A673 (cell line): Measurements from ENCODE around the gene DTX2. TPM values are rescaled to one million over a fixed set of nuclear protein-coding genes. Genes with fewer than 3 reads are reported as not detected.
"Not testable (repeated sequence)": the region's sequence is repeated elsewhere in the genome, so short reads cannot be mapped to it uniquely, and the experiment has no call there.

Experiments used
- BruUV-seq: library from RNA; stranded (reverse); fragments of 400-500 nt; replicated peaks from 2 replicates; lab custom pipeline; 2021; lab: Mats Ljungman, UMichigan
- CTCF ChIA-PET: fragments of 300-600 bp; sonication (Branson Sonifier 250); formaldehyde crosslinking; loops from one replicate; lab custom pipeline; 2022; ENCODE audit warnings: antibody characterized with exemption; lab: Charles Lee
- POLR2A ChIA-PET: fragments of 300-600 bp; sonication (Branson Sonifier 250); formaldehyde crosslinking; loops from one replicate; lab custom pipeline; 2022; ENCODE audit warnings: antibody characterized with exemption; ENCODE audit not compliant: low non-redundant PET; lab: Charles Lee
- DNase-seq: peaks from one replicate; pipeline ENCODE4 v3.0.0-alpha.2; 2015; ENCODE audit warnings: low spot score
- H3K27ac ChIP-seq: fragments of 200-600 bp; sonication (generic); 2 replicates; pipeline ENCODE4 v1.5.1; 2016; ENCODE audit warnings: mixed run types, low read depth, mild to moderate bottlenecking, mixed read lengths, antibody characterized with exemption, low read length; ENCODE audit not compliant: poor library complexity, severe bottlenecking
- H3K27me3 ChIP-seq: fragments of 200-600 bp; sonication (generic); replicated peaks from 2 replicates; pipeline ENCODE4 v1.6.1; 2017; ENCODE audit warnings: mixed run types, low read depth, mild to moderate bottlenecking, mixed read lengths, antibody characterized with exemption, low read length; ENCODE audit not compliant: insufficient read depth, poor library complexity
- H3K36me3 ChIP-seq: fragments of 200-600 bp; sonication (generic); 2 replicates; pipeline ENCODE4 v1.6.1; 2016; ENCODE audit warnings: mixed run types, mild to moderate bottlenecking, mixed read lengths, antibody characterized with exemption, low read length; ENCODE audit not compliant: insufficient read depth, poor library complexity, severe bottlenecking
- H3K4me1 ChIP-seq: fragments of 200-600 bp; sonication (generic); 2 replicates; pipeline ENCODE4 v1.6.1; 2017; ENCODE audit warnings: mixed run types, mild to moderate bottlenecking, mixed read lengths, antibody characterized with exemption, low read length; ENCODE audit not compliant: insufficient read depth, poor library complexity, severe bottlenecking
- H3K4me3 ChIP-seq: fragments of 200-600 bp; sonication (generic); 2 replicates; pipeline ENCODE4 v1.5.1; 2016; ENCODE audit warnings: low read depth, mixed run types, mild to moderate bottlenecking, mixed read lengths, low read length; ENCODE audit not compliant: poor library complexity, severe bottlenecking
- H3K9me3 ChIP-seq: fragments of 200-600 bp; sonication (generic); 2 replicates; pipeline ENCODE4 v1.6.1; 2016; ENCODE audit warnings: mixed run types, low read depth, mild to moderate bottlenecking, mixed read lengths, antibody characterized with exemption, low read length; ENCODE audit not compliant: poor library complexity, severe bottlenecking
- intact Hi-C: fragments of 100-400 bp; cut with micrococcal nuclease; formaldehyde crosslinking; loops from one replicate; pipeline ENCODE4 v1.10.0; 2022; ENCODE audit not compliant: unreplicated experiment
- total RNA-seq: library from RNA; stranded (reverse); gene quantifications from 2 replicates; pipeline ENCODE4 v1.2.3, GENCODE V29; 2021

Gene DTX2
- total RNA-seq, 1 experiment from 2014 or later: 33.8 TPM

- H3K4me1 ChIP-seq, CTCF ChIA-PET, intact Hi-C loops, H3K4me3 ChIP-seq, BruUV-seq, POLR2A ChIA-PET, H3K27me3 ChIP-seq, H3K27ac ChIP-seq, DNase-seq, H3K36me3 ChIP-seq, H3K9me3 ChIP-seq: not testable (repeated sequence)
Observed at GRCh38 chr7:76467743-76468404, 6.4 kb downstream of the DTX2 start.

- CTCF ChIA-PET, DNase-seq, H3K4me1 ChIP-seq, BruUV-seq, H3K27ac ChIP-seq, H3K9me3 ChIP-seq, POLR2A ChIA-PET, H3K36me3 ChIP-seq, intact Hi-C loops, H3K27me3 ChIP-seq, H3K4me3 ChIP-seq: not testable (repeated sequence)
Observed at GRCh38 chr7:76471556-76472221, 10.2 kb downstream of the DTX2 start.

- BruUV-seq, H3K9me3 ChIP-seq, H3K27me3 ChIP-seq, H3K36me3 ChIP-seq, POLR2A ChIA-PET, H3K4me1 ChIP-seq, CTCF ChIA-PET, H3K4me3 ChIP-seq, DNase-seq, intact Hi-C loops, H3K27ac ChIP-seq: not testable (repeated sequence)
Observed at GRCh38 chr7:76473097-76473496, 11.6 kb downstream of the DTX2 start.

- H3K9me3 ChIP-seq, H3K4me1 ChIP-seq, CTCF ChIA-PET, DNase-seq, H3K36me3 ChIP-seq, H3K4me3 ChIP-seq, H3K27ac ChIP-seq, BruUV-seq, intact Hi-C loops, H3K27me3 ChIP-seq, POLR2A ChIA-PET: not testable (repeated sequence)
Observed at GRCh38 chr7:76476280-76476679, 14.8 kb downstream of the DTX2 start.

- BruUV-seq, H3K27ac ChIP-seq, CTCF ChIA-PET, DNase-seq, POLR2A ChIA-PET, H3K27me3 ChIP-seq, H3K9me3 ChIP-seq, H3K36me3 ChIP-seq, H3K4me1 ChIP-seq, H3K4me3 ChIP-seq, intact Hi-C loops: not testable (repeated sequence)
Observed at GRCh38 chr7:76476742-76477474, 15.4 kb downstream of the DTX2 start.

GRCh38 chr7:76479628-76480027 is 18.1 kb downstream of the DTX2 start:
- H3K27ac ChIP-seq, H3K36me3 ChIP-seq, H3K9me3 ChIP-seq, H3K4me3 ChIP-seq, intact Hi-C loops, BruUV-seq, H3K4me1 ChIP-seq, POLR2A ChIA-PET, DNase-seq, CTCF ChIA-PET, H3K27me3 ChIP-seq: not testable (repeated sequence)

- CTCF ChIA-PET: not testable (repeated sequence)
Observed at GRCh38 chr7:76480403-76481253, 19.1 kb downstream of the DTX2 start.

More at GRCh38 chr7:76480403-76481253, 19.1 kb downstream of the DTX2 start:
- POLR2A ChIA-PET, H3K9me3 ChIP-seq, BruUV-seq, H3K4me3 ChIP-seq, intact Hi-C loops, H3K27ac ChIP-seq, H3K27me3 ChIP-seq, H3K36me3 ChIP-seq, DNase-seq, H3K4me1 ChIP-seq: not testable (repeated sequence)
